OCI-LY7 (cell line): ENCODE data around the gene CCDC9B. TPM values are rescaled to one million over a fixed set of nuclear protein-coding genes. Genes with fewer than 3 reads are reported as not detected.

Source experiments
- BruUV-seq: library from RNA; stranded (reverse); fragments of 400-500 nt; replicated peaks from 2 replicates; lab custom pipeline; 2021; lab: Mats Ljungman, UMichigan
- CTCF ChIA-PET: fragments of 300-600 bp; sonication (Branson Sonifier 250); formaldehyde crosslinking; loops from one replicate; lab custom pipeline; 2022; ENCODE audit warnings: antibody characterized with exemption; ENCODE audit not compliant: unreplicated experiment; lab: Charles Lee
- POLR2A ChIA-PET: fragments of 300-600 bp; sonication (Branson Sonifier 250); formaldehyde crosslinking; loops from one replicate; lab custom pipeline; 2022; ENCODE audit warnings: antibody characterized with exemption; lab: Charles Lee
- DNase-seq: peaks from one replicate; pipeline ENCODE4 v3.0.0-alpha.2; 2015; ENCODE audit warnings: low spot score
- H2AFZ ChIP-seq: fragments of 200-600 bp; sonication (generic), shearing (Covaris generic); 2 replicates; pipeline ENCODE4 v1.6.1; 2014; ENCODE audit warnings: mild to moderate bottlenecking, antibody characterized with exemption, low read length, moderate library complexity
- H3K27ac ChIP-seq: fragments of 200-600 bp; sonication (generic); 2 replicates; pipeline ENCODE4 v1.5.1; 2014; ENCODE audit warnings: mixed run types, low read depth, mild to moderate bottlenecking, moderate library complexity, low read length, inconsistent platforms; ENCODE audit not compliant: poor library complexity, severe bottlenecking
- H3K36me3 ChIP-seq: fragments of 200-600 bp; sonication (generic); 2 replicates; pipeline ENCODE4 v1.6.1; 2014; ENCODE audit warnings: mild to moderate bottlenecking, antibody characterized with exemption, low read length, moderate library complexity, mixed read lengths; ENCODE audit not compliant: insufficient read depth
- H3K4me1 ChIP-seq: fragments of 200-600 bp; sonication (generic); 2 replicates; pipeline ENCODE4 v1.5.1; 2014; ENCODE audit warnings: mild to moderate bottlenecking, low read length; ENCODE audit not compliant: insufficient read depth, poor library complexity, severe bottlenecking
- H3K4me2 ChIP-seq: fragments of 200-600 bp; sonication (generic); 2 replicates; pipeline ENCODE4 v1.6.1; 2014; ENCODE audit warnings: mild to moderate bottlenecking, low read length
- H3K4me3 ChIP-seq: fragments of 200-600 bp; sonication (generic); 2 replicates; pipeline ENCODE4 v1.5.1; 2014; ENCODE audit warnings: mild to moderate bottlenecking, low read depth, low read length; ENCODE audit not compliant: poor library complexity, severe bottlenecking
- H3K79me2 ChIP-seq: fragments of 200-600 bp; sonication (generic); 2 replicates; pipeline ENCODE4 v1.6.1; 2016; ENCODE audit warnings: low read depth, mild to moderate bottlenecking, low read length, moderate library complexity, mixed read lengths; ENCODE audit not compliant: insufficient read depth
- H3K9me2 ChIP-seq: fragments of 200-600 bp; sonication (generic); 2 replicates; pipeline ENCODE4 v1.6.1; 2016; ENCODE audit warnings: mild to moderate bottlenecking, low read length, mixed read lengths; ENCODE audit not compliant: insufficient read depth
- H3K9me3 ChIP-seq: fragments of 200-600 bp; sonication (generic); 2 replicates; pipeline ENCODE4 v1.6.1; 2014; ENCODE audit warnings: mild to moderate bottlenecking, mixed run types, low read length, mixed read lengths
- H4K20me1 ChIP-seq: fragments of 200-600 bp; sonication (generic); 2 replicates; pipeline ENCODE4 v1.6.1; 2014; ENCODE audit warnings: mild to moderate bottlenecking, antibody characterized with exemption, low read length, moderate library complexity, mixed read lengths; ENCODE audit not compliant: insufficient read depth
- EZH2phosphoT487 ChIP-seq: fragments of 200-600 bp; sonication (generic); IDR thresholded peaks from 2 replicates; pipeline ENCODE4 v1.6.1; 2018; ENCODE audit warnings: low read depth, borderline replicate concordance, mild to moderate bottlenecking, mixed run types, antibody characterized with exemption, low read length, moderate library complexity, mixed read lengths
- intact Hi-C: fragments of 100-400 bp; cut with micrococcal nuclease; formaldehyde crosslinking; loops from one replicate; pipeline ENCODE4 v1.10.0; 2022; ENCODE audit not compliant: unreplicated experiment
- total RNA-seq, 2 experiments: library from RNA; depleted of rRNA in 1 of 2; stranded (reverse); fragments of >200 nt in 1 of 2; shearing (Covaris generic) in 1 of 2; gene quantifications; 2 replicates each; pipeline ENCODE4 v1.2.3, GENCODE V29; 2014 to 2022
- TF ChIP-seq, protein P1 (sequence below): fragments of 200-600 bp; sonication (generic); conservative IDR thresholded peaks from 2 replicates; pipeline ENCODE4 v1.5.1; 2014; ENCODE audit warnings: mild to moderate bottlenecking, antibody characterized with exemption, low read length, moderate library complexity, mixed read lengths

CCDC9B gene
- total RNA-seq, 2 experiments from 2014 or later = 1.4 TPM; not detected in 1

DNA sequence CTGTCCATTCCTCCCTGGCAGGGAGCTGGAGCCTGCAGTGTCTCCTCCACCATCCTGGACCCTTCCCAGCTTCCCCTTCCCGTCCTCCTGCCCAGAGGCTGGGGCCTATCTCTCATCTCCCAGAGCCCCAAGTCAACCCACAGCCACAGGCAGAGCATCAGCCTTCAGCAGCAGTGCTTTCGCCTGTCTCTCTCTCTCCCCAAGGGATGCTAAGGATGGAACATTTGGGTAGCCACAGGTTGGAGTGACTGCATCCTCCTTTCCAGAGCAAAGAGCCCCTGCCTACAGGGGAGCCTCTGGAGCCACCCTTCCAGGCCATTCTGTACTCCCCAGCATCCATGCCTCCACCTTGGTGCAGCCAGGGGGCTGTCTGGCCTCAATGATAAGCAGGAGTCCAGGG, 37.2 kb downstream of the CCDC9B start:
- Histone ChIP-seq H3K4me1 (no peaks in the 10 kb centered on the region), H3K9me2 (no peaks in the 10 kb centered on the region), H3K27ac (no peak overlapping the region), H3K79me2 (no peaks in the 10 kb centered on the region), H2AFZ (no peak overlapping the region), H3K4me3 (no peak overlapping the region), H3K36me3 (no peaks in the 10 kb centered on the region), H3K4me2 (no peak overlapping the region), H3K9me3 (peaks cover 6% of the 10 kb centered on the region), H4K20me1 (no peaks in the 10 kb centered on the region)
- intact Hi-C loops = no loop called here
- TF ChIP-seq EZH2phosphoT487 = no peak
- TF ChIP-seq, protein P1, sequence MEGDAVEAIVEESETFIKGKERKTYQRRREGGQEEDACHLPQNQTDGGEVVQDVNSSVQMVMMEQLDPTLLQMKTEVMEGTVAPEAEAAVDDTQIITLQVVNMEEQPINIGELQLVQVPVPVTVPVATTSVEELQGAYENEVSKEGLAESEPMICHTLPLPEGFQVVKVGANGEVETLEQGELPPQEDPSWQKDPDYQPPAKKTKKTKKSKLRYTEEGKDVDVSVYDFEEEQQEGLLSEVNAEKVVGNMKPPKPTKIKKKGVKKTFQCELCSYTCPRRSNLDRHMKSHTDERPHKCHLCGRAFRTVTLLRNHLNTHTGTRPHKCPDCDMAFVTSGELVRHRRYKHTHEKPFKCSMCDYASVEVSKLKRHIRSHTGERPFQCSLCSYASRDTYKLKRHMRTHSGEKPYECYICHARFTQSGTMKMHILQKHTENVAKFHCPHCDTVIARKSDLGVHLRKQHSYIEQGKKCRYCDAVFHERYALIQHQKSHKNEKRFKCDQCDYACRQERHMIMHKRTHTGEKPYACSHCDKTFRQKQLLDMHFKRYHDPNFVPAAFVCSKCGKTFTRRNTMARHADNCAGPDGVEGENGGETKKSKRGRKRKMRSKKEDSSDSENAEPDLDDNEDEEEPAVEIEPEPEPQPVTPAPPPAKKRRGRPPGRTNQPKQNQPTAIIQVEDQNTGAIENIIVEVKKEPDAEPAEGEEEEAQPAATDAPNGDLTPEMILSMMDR = no peak
- POLR2A ChIA-PET = interaction anchor here (1.2 kb wide), 1 partner anchor 11 kb away, joined by 3 read pairs; no protein-coding TSS in a partner anchor
- CTCF ChIA-PET = interaction anchor here (1.2 kb wide), 1 partner anchor 72 kb away, joined by 3 read pairs; no protein-coding TSS in a partner anchor
- no peak for DNase-seq
- no TSS peak for BruUV-seq

DNA sequence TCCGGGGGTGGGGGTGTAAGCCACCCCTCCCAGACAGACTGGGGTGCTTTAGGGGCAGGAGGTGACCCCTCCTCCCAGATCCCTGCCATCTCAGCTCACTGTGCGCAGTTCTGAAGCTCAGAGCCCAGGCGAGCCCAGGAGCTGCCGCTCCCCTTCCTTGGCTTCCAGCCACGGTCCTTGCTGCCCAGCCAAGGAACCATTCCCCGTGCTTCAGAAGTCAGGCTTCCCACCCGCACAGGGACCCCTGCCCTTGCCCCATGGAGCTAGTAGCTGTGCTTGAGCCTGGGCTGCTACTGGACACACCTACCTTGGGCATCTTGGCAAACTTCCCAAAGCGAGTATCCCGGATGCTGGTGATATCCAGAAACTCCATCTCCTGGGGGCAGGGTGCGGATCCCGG, 37.8 kb downstream of the CCDC9B start:
- H2AFZ ChIP-seq = no peak overlapping the region
- no peaks in the 10 kb centered on the region for H3K9me2 ChIP-seq
- H3K79me2 ChIP-seq = no peaks in the 10 kb centered on the region
- H3K27ac ChIP-seq = no peak overlapping the region
- POLR2A ChIA-PET = interaction anchor here (1.2 kb wide), 1 partner anchor 10 kb away, joined by 3 read pairs; no protein-coding TSS in a partner anchor
- TF ChIP-seq EZH2phosphoT487 = no peak
- TF ChIP-seq, protein P1 = no peak
- H3K4me3 ChIP-seq = no peak overlapping the region
- intact Hi-C loops = no loop called here
- DNase-seq = no peak
- H3K9me3 ChIP-seq = peaks cover 6% of the 10 kb centered on the region
- CTCF ChIA-PET = no interaction called here
- H4K20me1 ChIP-seq = no peaks in the 10 kb centered on the region
- H3K4me1 ChIP-seq = no peaks in the 10 kb centered on the region
- BruUV-seq = no TSS peak
- no peak overlapping the region for H3K4me2 ChIP-seq
- H3K36me3 ChIP-seq = no peaks in the 10 kb centered on the region

DNA sequence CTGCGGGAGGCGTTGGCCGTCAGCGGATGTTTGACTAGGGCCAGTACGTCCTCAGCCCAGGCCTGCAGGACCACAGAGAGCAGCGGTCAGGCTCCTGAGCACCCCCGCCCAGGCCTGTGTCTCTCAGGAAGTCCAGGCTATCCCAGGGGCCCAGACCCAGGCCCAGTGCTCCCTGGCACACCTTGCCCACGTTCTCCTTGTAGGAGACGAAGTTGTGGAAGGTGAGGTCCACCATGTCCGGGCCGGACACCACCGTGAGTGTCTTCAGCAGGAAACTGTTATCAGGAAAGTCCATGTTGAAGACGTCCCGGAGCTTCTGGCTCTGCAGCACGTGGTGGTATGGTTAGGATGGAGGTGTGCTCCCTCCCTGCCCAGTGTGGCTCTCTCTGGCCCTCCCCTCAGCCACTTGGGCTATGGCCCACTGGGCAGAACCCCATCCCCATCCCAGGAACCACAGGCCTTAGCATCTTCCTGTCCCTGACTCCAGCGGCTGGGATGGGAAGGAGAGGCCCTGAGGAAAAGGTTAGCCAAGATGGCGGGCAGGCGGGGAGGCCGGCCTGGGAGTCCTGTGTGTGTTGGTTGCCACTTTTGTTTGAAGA, 38.4 kb downstream of the CCDC9B start:
- no peak overlapping the region for H3K27ac ChIP-seq
- ChIA-PET POLR2A (interaction anchor here (1.2 kb wide), 1 partner anchor 10 kb away, joined by 3 read pairs; no protein-coding TSS in a partner anchor), CTCF (no interaction called here)
- no peaks in the 10 kb centered on the region for H3K9me2 ChIP-seq
- intact Hi-C loops = no loop called here
- peaks cover 6% of the 10 kb centered on the region for H3K9me3 ChIP-seq
- no peak for DNase-seq
- no peaks in the 10 kb centered on the region for H3K4me1 ChIP-seq
- no peaks in the 10 kb centered on the region for H3K36me3 ChIP-seq
- H3K79me2 ChIP-seq = no peaks in the 10 kb centered on the region
- H3K4me2 ChIP-seq = no peak overlapping the region
- no peaks in the 10 kb centered on the region for H4K20me1 ChIP-seq
- H3K4me3 ChIP-seq = no peak overlapping the region
- BruUV-seq = no TSS peak
- no peak overlapping the region for H2AFZ ChIP-seq
- TF ChIP-seq, protein P1 = no peak
- TF ChIP-seq EZH2phosphoT487 = no peak
